Liver (tissue), 9 donors: ENCODE measurements around the gene STH. TPM values are rescaled to one million over a fixed set of nuclear protein-coding genes. Genes with fewer than 3 reads are reported as not detected.

Experiments
- DNase-seq: peaks from one replicate; pipeline ENCODE4 v3.0.0-alpha.2; 2017; ENCODE audit warnings: low spot score
- H3K27ac ChIP-seq, 2 donors: one replicate each; pipeline ENCODE4 v1.7.0; 2013; ENCODE audit warnings: inconsistent platforms in 2 of 2, low read length in 2 of 2, control low read depth in 1 of 2, low read depth in 1 of 2, mild to moderate bottlenecking in 1 of 2
- H3K27me3 ChIP-seq, 4 donors: one replicate each; pipeline versions ENCODE4 v1.6.1 to v1.7.0; 2013; ENCODE audit warnings: low read length in 3 of 4, inconsistent platforms in 1 of 4, mild to moderate bottlenecking in 1 of 4, moderate library complexity in 1 of 4; ENCODE audit not compliant: control insufficient read depth in 4 of 4, insufficient read depth in 4 of 4
- H3K36me3 ChIP-seq, 4 donors: one replicate each; pipeline versions ENCODE4 v1.6.1 to v1.7.0; 2013; ENCODE audit warnings: low read length in 3 of 4, mild to moderate bottlenecking in 3 of 4, low read depth in 1 of 4, moderate library complexity in 1 of 4; ENCODE audit not compliant: control insufficient read depth in 4 of 4, insufficient read depth in 3 of 4
- H3K4me1 ChIP-seq, 4 donors: one replicate each; pipeline versions ENCODE4 v1.6.1 to v1.7.0; 2013; ENCODE audit warnings: low read length in 3 of 4, mild to moderate bottlenecking in 3 of 4, moderate library complexity in 1 of 4; ENCODE audit not compliant: control insufficient read depth in 4 of 4, insufficient read depth in 4 of 4
- H3K4me3 ChIP-seq, 3 donors: one replicate each; pipeline versions ENCODE4 v1.6.1 to v1.7.0; 2013; ENCODE audit warnings: low read length in 3 of 3, control low read depth in 1 of 3, low read depth in 1 of 3, mild to moderate bottlenecking in 1 of 3
- H3K9ac ChIP-seq, 2 donors: one replicate each; pipeline ENCODE4 v1.7.0; 2013; ENCODE audit warnings: low read length in 2 of 2, mild to moderate bottlenecking in 2 of 2, moderate library complexity in 2 of 2, control low read depth in 1 of 2, low read depth in 1 of 2
- H3K9me3 ChIP-seq, 4 donors: one replicate each; pipeline versions ENCODE4 v1.6.1 to v1.7.0; 2013; ENCODE audit warnings: low read length in 3 of 4; ENCODE audit not compliant: control insufficient read depth in 4 of 4
- ATF3 ChIP-seq: IDR thresholded peaks from 2 replicates; pipeline ENCODE4 v1.6.1; 2016; ENCODE audit warnings: antibody characterized with exemption
- EGR1 ChIP-seq, 2 donors: IDR thresholded peaks; 2 replicates each; pipeline ENCODE4 v1.6.1; 2016 to 2018; ENCODE audit warnings: antibody characterized with exemption in 2 of 2, low read depth in 2 of 2
- HNF4A ChIP-seq, 2 donors: conservative IDR thresholded peaks; 2 replicates each; pipeline ENCODE4 v1.6.1; 2016; ENCODE audit warnings: antibody characterized with exemption in 2 of 2, mild to moderate bottlenecking in 2 of 2
- MAX ChIP-seq: IDR thresholded peaks from 2 replicates; pipeline ENCODE4 v1.6.1; 2016; ENCODE audit warnings: antibody characterized with exemption
- RXRA ChIP-seq, 2 donors: IDR thresholded peaks; 2 replicates each; pipeline ENCODE4 v1.6.1; 2017 to 2018; ENCODE audit warnings: antibody characterized with exemption in 2 of 2, mild to moderate bottlenecking in 1 of 2
- SP1 ChIP-seq: IDR thresholded peaks from 2 replicates; pipeline ENCODE4 v1.6.1; 2018; ENCODE audit warnings: antibody characterized with exemption, mild to moderate bottlenecking
- TAF1 ChIP-seq: conservative IDR thresholded peaks from 2 replicates; pipeline ENCODE4 v1.6.1; 2016; ENCODE audit warnings: antibody characterized with exemption, mild to moderate bottlenecking
- ZBTB33 ChIP-seq: IDR thresholded peaks from 2 replicates; pipeline ENCODE4 v1.6.1; 2016; ENCODE audit warnings: antibody characterized with exemption
- WGBS: extraction: QIAGEN DNeasy Blood & Tissue Kit; methylation state at CpG from one replicate; pipeline ENCODE4 v1.1.7; 2013; 5-methylcytosine and 5-hydroxymethylcytosine counted together
- polyA plus RNA-seq, 2 donors: library from polyadenylated mRNA; stranded (reverse) in 1 of 2; unstranded in 1 of 2; fragments of 200-250 nt in 1 of 2; fragments of >200 nt in 1 of 2; fragmentation: Nextera tagmentation in 1 of 2; extraction: Ambion mirVana in 1 of 2; gene quantifications; one replicate each; pipeline versions ENCODE4 v1.2.1 to v1.2.3, GENCODE V29; 2013 to 2015
- total RNA-seq, 2 donors: library from RNA; depleted of rRNA; stranded (reverse); fragments of >200 nt; gene quantifications; one replicate each; pipeline ENCODE4 v1.2.3, GENCODE V29; 2014
- TF ChIP-seq, protein P1 (sequence below): IDR thresholded peaks from 2 replicates; pipeline ENCODE4 v1.6.1; 2016; ENCODE audit warnings: antibody characterized with exemption, mild to moderate bottlenecking
- TF ChIP-seq, protein P2 (sequence below): fragments of 150-350 bp; IDR thresholded peaks from 2 replicates; pipeline ENCODE4 v1.5.1; 2017; ENCODE audit warnings: improper control_type of control experiment, low read depth, low read length; ENCODE audit not compliant: missing input control
- donor health status: healthy.
- donor health status: healthy.
- donor health status: healthy.
- donor health status: healthy.
- donor health status: healthy.

STH gene
- total and polyA plus RNA-seq, 4 donors = not detected

GRCh38 chr17:45992904-45993303 is 6.1 kb upstream of the STH start:
- no peak overlapping the region for H3K9ac ChIP-seq
- WGBS = 87% methylated on average over 10 of the region's 10 CpGs

More at GRCh38 chr17:45992904-45993303, 6.1 kb upstream of the STH start:
- Histone ChIP-seq H3K36me3 (no peaks in the 10 kb centered on the region), H3K27ac (no peak overlapping the region), H3K9me3 (no peaks in the 10 kb centered on the region), H3K27me3 (no peaks in the 10 kb centered on the region), H3K4me1 (peaks cover 0 to 3% (median 0%) of the 10 kb centered on the region in 4 donors), H3K4me3 (no peak overlapping the region)
- DNase-seq = no peak
- TF ChIP-seq, protein P1, sequence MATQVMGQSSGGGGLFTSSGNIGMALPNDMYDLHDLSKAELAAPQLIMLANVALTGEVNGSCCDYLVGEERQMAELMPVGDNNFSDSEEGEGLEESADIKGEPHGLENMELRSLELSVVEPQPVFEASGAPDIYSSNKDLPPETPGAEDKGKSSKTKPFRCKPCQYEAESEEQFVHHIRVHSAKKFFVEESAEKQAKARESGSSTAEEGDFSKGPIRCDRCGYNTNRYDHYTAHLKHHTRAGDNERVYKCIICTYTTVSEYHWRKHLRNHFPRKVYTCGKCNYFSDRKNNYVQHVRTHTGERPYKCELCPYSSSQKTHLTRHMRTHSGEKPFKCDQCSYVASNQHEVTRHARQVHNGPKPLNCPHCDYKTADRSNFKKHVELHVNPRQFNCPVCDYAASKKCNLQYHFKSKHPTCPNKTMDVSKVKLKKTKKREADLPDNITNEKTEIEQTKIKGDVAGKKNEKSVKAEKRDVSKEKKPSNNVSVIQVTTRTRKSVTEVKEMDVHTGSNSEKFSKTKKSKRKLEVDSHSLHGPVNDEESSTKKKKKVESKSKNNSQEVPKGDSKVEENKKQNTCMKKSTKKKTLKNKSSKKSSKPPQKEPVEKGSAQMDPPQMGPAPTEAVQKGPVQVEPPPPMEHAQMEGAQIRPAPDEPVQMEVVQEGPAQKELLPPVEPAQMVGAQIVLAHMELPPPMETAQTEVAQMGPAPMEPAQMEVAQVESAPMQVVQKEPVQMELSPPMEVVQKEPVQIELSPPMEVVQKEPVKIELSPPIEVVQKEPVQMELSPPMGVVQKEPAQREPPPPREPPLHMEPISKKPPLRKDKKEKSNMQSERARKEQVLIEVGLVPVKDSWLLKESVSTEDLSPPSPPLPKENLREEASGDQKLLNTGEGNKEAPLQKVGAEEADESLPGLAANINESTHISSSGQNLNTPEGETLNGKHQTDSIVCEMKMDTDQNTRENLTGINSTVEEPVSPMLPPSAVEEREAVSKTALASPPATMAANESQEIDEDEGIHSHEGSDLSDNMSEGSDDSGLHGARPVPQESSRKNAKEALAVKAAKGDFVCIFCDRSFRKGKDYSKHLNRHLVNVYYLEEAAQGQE = no peak
- TF ChIP-seq TAF1 (no peak), ATF3 (no peak), EGR1 (IDR thresholded peaks at IDR 0.05; ENCODE audit: low read depth in 2 of 2) (no peak), HNF4A (conservative IDR thresholded peaks at IDR 0.05) (no peak), MAX (no peak), RXRA (IDR thresholded peaks at IDR 0.05) (no peak), SP1 (no peak), ZBTB33 (no peak)
- TF ChIP-seq, protein P2, sequence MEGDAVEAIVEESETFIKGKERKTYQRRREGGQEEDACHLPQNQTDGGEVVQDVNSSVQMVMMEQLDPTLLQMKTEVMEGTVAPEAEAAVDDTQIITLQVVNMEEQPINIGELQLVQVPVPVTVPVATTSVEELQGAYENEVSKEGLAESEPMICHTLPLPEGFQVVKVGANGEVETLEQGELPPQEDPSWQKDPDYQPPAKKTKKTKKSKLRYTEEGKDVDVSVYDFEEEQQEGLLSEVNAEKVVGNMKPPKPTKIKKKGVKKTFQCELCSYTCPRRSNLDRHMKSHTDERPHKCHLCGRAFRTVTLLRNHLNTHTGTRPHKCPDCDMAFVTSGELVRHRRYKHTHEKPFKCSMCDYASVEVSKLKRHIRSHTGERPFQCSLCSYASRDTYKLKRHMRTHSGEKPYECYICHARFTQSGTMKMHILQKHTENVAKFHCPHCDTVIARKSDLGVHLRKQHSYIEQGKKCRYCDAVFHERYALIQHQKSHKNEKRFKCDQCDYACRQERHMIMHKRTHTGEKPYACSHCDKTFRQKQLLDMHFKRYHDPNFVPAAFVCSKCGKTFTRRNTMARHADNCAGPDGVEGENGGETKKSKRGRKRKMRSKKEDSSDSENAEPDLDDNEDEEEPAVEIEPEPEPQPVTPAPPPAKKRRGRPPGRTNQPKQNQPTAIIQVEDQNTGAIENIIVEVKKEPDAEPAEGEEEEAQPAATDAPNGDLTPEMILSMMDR = no peak
